ENCODE data around the gene POLR2F.

POLR2F gene

DNA sequence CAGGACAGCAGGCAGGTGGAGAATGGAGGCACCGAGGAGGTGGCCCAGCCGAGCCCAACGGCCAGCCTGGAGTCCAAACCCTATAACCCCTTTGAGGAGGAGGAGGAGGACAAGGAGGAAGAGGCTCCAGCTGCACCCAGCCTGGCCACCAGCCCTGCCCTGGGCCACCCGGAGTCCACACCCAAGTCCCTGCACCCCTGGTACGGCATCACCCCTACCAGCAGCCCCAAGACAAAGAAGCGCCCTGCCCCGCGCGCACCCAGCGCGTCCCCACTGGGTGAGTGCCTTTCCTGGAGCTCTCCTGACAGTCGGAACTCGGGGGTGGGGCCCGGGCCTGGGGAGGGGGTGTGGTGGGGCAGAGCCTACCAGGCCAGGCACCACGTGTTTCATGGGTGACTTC is 27.7 kb upstream of the POLR2F start:
- Histone ChIP-seq H3K27ac (ENCODE audit: extremely low read depth, low read depth, low read length) (no peak overlapping the region), H3K36me3 (ENCODE audit: control insufficient read depth in 2 of 2, insufficient read depth in 1 of 2, low read length in 2 of 2) (peaks cover 17 to 89% of the 10 kb centered on the region in 2 experiments), H3K9me3 (ENCODE audit: control insufficient read depth, insufficient read depth, low read depth, low read length) (no peaks in the 10 kb centered on the region), H3K4me1 (ENCODE audit: control insufficient read depth, insufficient read depth, low read length) (no peaks in the 10 kb centered on the region), H3K4me3 (ENCODE audit: low read depth, low read length) (no peak overlapping the region)
- CTCF ChIA-PET, result interaction anchor here (0.6 kb wide), 1 partner anchor 9 kb away, joined by 3 read pairs; no protein-coding TSS in a partner anchor
- TF ChIP-seq, protein P1, sequence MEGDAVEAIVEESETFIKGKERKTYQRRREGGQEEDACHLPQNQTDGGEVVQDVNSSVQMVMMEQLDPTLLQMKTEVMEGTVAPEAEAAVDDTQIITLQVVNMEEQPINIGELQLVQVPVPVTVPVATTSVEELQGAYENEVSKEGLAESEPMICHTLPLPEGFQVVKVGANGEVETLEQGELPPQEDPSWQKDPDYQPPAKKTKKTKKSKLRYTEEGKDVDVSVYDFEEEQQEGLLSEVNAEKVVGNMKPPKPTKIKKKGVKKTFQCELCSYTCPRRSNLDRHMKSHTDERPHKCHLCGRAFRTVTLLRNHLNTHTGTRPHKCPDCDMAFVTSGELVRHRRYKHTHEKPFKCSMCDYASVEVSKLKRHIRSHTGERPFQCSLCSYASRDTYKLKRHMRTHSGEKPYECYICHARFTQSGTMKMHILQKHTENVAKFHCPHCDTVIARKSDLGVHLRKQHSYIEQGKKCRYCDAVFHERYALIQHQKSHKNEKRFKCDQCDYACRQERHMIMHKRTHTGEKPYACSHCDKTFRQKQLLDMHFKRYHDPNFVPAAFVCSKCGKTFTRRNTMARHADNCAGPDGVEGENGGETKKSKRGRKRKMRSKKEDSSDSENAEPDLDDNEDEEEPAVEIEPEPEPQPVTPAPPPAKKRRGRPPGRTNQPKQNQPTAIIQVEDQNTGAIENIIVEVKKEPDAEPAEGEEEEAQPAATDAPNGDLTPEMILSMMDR (tag by site-specific recombination; IDR thresholded peaks at IDR 0.05), result no peak
- TF ChIP-seq, protein P2, sequence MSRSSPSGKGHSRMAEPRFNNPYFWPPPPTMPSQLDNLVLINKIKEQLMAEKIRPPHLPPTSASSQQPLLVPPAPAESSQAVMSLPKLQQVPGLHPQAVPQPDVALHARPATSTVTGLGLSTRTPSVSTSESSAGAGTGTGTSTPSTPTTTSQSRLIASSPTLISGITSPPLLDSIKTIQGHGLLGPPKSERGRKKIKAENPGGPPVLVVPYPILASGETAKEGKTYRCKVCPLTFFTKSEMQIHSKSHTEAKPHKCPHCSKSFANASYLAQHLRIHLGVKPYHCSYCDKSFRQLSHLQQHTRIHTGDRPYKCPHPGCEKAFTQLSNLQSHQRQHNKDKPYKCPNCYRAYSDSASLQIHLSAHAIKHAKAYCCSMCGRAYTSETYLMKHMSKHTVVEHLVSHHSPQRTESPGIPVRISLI (tag by site-specific recombination; IDR thresholded peaks at IDR 0.05), result no peak
- TF ChIP-seq ZFP3 (tag by site-specific recombination; IDR thresholded peaks at IDR 0.05; ENCODE audit: low read depth), result no peak
- TF ChIP-seq ZNF510 (tag by site-specific recombination; IDR thresholded peaks at IDR 0.05; ENCODE audit: insufficient replicate concordance), result no peak
- TF ChIP-seq ZNF664 (tag by site-specific recombination; IDR thresholded peaks at IDR 0.05), result no peak
- TF ChIP-seq ZFP69B (tag by site-specific recombination; IDR thresholded peaks at IDR 0.05), result no peak
- TF ChIP-seq ZBTB26 (tag by site-specific recombination; optimal IDR thresholded peaks at IDR 0.05), result no peak
- POLR2A ChIA-PET, result interaction anchor here (0.5 to 1.1 kb wide), 3 partner anchors 11 to 106 kb away, joined by 3 to 4 read pairs (median 3); partner anchors contain the start of genes C22orf23 and POLR2F

GRCh38 chr22:37926358-37926757 is 27.1 kb upstream of the POLR2F start:
- Histone ChIP-seq H3K9me3 (ENCODE audit: control insufficient read depth, insufficient read depth, low read depth, low read length) (no peaks in the 10 kb centered on the region), H3K4me3 (ENCODE audit: low read depth, low read length) (no peak overlapping the region), H3K27ac (ENCODE audit: extremely low read depth, low read depth, low read length) (no peak overlapping the region), H3K4me1 (ENCODE audit: control insufficient read depth, insufficient read depth, low read length) (no peaks in the 10 kb centered on the region), H3K36me3 (ENCODE audit: control insufficient read depth in 2 of 2, insufficient read depth in 1 of 2, low read length in 2 of 2) (peaks cover 15 to 89% of the 10 kb centered on the region in 2 experiments)
- POLR2A ChIA-PET, result interaction anchor here (0.6 to 1.1 kb wide), 3 partner anchors 27 to 64 kb away, joined by 3 read pairs; partner anchors contain the start of genes C22orf23 and POLR2F
- CTCF ChIA-PET, result interaction anchor here (0.7 kb wide), 1 partner anchor 89 kb away, joined by 3 read pairs; no protein-coding TSS in a partner anchor
- TF ChIP-seq ELK4 (IDR thresholded peaks at IDR 0.05; ENCODE audit: borderline replicate concordance, low read depth, low read length), result no peak

DNA sequence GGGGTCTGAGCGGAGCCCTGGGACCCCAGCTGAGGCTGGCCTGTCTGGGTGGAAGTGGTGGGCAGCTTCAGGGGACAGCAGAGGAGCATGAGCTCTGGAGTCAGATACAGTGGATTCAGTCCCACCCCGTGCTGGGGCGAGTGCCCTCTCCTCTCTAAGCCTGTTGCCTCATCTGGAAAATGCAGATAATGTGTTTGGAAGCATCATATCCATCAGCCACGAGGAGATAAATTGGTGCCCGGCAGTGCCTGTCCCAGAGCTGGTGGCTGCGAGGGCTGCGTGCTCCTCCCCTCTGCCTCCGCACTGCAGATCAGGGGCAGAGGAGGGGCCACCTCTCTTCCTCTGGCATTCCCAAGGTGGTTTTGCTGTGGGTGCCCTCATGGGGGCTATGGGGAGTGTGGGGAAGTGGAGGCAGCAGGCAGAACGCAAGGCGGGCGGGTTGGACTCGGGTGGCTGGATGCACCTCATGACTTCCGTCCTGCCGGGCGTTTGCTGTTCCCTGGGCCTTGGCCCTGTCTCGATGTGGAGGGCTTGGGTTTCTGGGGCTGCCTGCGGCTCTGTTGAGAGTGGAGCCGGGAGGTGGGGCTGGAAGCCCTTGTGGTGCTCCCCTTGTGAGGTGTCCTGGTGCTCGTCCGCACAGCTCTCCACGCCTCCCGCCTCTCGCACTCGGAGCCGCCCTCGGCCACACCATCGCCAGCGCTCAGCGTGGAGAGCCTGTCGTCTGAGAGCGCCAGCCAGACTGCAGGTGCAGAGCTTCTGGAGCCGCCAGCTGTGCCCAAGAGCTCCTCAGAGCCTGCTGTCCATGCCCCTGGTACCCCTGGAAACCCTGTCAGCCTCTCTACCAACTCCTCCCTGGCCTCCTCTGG is 26.5 kb upstream of the POLR2F start:
- Histone ChIP-seq H3K9me3 (ENCODE audit: control insufficient read depth, insufficient read depth, low read depth, low read length) (no peaks in the 10 kb centered on the region), H3K4me1 (ENCODE audit: control insufficient read depth, insufficient read depth, low read length) (no peaks in the 10 kb centered on the region), H3K4me3 (ENCODE audit: low read depth, low read length) (no peak overlapping the region), H3K27ac (ENCODE audit: extremely low read depth, low read depth, low read length) (no peak overlapping the region), H3K36me3 (ENCODE audit: control insufficient read depth in 2 of 2, insufficient read depth in 1 of 2, low read length in 2 of 2) (peaks cover 15 to 89% of the 10 kb centered on the region in 2 experiments)
- ChIA-PET CTCF (interaction anchor here (0.7 to 0.8 kb wide), 2 partner anchors 88 to 125 kb away, joined by 3 to 4 read pairs; no protein-coding TSS in a partner anchor), POLR2A (interaction anchor here (0.6 to 1.5 kb wide), 5 partner anchors 14 to 64 kb away, joined by 3 to 4 read pairs (median 3); partner anchors contain the start of genes C22orf23, MICALL1 and POLR2F)
- no peak for TF ChIP-seq ZBTB21 (tag by site-specific recombination; IDR thresholded peaks at IDR 0.05)
- no peak for TF ChIP-seq ZFHX2 (tag by site-specific recombination; conservative IDR thresholded peaks at IDR 0.05)
- no peak for TF ChIP-seq SP7 (tag by site-specific recombination; IDR thresholded peaks at IDR 0.05)
- no peak for TF ChIP-seq ZNF266 (tag by site-specific recombination; IDR thresholded peaks at IDR 0.05; ENCODE audit: low read depth)
- TF ChIP-seq, protein P3, sequence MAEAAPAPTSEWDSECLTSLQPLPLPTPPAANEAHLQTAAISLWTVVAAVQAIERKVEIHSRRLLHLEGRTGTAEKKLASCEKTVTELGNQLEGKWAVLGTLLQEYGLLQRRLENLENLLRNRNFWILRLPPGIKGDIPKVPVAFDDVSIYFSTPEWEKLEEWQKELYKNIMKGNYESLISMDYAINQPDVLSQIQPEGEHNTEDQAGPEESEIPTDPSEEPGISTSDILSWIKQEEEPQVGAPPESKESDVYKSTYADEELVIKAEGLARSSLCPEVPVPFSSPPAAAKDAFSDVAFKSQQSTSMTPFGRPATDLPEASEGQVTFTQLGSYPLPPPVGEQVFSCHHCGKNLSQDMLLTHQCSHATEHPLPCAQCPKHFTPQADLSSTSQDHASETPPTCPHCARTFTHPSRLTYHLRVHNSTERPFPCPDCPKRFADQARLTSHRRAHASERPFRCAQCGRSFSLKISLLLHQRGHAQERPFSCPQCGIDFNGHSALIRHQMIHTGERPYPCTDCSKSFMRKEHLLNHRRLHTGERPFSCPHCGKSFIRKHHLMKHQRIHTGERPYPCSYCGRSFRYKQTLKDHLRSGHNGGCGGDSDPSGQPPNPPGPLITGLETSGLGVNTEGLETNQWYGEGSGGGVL (tag by site-specific recombination; IDR thresholded peaks at IDR 0.05), result no peak
- no peak for TF ChIP-seq ZNF548 (tag by site-specific recombination; IDR thresholded peaks at IDR 0.05)
- TF ChIP-seq, protein P4, sequence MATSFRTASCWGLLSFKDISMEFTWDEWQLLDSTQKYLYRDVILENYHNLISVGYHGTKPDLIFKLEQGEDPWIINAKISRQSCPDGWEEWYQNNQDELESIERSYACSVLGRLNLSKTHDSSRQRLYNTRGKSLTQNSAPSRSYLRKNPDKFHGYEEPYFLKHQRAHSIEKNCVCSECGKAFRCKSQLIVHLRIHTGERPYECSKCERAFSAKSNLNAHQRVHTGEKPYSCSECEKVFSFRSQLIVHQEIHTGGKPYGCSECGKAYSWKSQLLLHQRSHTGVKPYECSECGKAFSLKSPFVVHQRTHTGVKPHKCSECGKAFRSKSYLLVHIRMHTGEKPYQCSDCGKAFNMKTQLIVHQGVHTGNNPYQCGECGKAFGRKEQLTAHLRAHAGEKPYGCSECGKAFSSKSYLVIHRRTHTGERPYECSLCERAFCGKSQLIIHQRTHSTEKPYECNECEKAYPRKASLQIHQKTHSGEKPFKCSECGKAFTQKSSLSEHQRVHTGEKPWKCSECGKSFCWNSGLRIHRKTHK (tag by site-specific recombination; IDR thresholded peaks at IDR 0.05), result no peak
- no peak for TF ChIP-seq ZIC2 (tag by site-specific recombination; IDR thresholded peaks at IDR 0.05)
- no peak for TF ChIP-seq ZNF629 (tag by site-specific recombination; IDR thresholded peaks at IDR 0.05)
- no peak for TF ChIP-seq ZNF223 (tag by site-specific recombination; IDR thresholded peaks at IDR 0.05)
- no peak for TF ChIP-seq YY1 (tag by site-specific recombination; IDR thresholded peaks at IDR 0.05)
